PC-3 (cell line): ENCODE data around the gene TNFRSF18.

Experiments used
- EZH2 ChIP-seq: fragments of 300-600 bp; sonication (generic); IDR thresholded peaks from one replicate; pipeline ENCODE4 v1.6.1; 2017; ENCODE audit warnings: antibody characterized with exemption, mild to moderate bottlenecking, low read length; ENCODE audit not compliant: unreplicated experiment
- EZH2phosphoT487 ChIP-seq: fragments of 300-600 bp; sonication (generic); IDR thresholded peaks from 2 replicates; pipeline ENCODE4 v1.6.1; 2018; ENCODE audit warnings: mild to moderate bottlenecking, antibody characterized with exemption, low read length, borderline replicate concordance
- TF ChIP-seq, protein P1 (sequence below): fragments of 300-600 bp; sonication (generic); conservative IDR thresholded peaks from 2 replicates; pipeline ENCODE4 v1.5.1; 2017; ENCODE audit warnings: antibody characterized with exemption, low read depth, mild to moderate bottlenecking, low read length

DNA sequence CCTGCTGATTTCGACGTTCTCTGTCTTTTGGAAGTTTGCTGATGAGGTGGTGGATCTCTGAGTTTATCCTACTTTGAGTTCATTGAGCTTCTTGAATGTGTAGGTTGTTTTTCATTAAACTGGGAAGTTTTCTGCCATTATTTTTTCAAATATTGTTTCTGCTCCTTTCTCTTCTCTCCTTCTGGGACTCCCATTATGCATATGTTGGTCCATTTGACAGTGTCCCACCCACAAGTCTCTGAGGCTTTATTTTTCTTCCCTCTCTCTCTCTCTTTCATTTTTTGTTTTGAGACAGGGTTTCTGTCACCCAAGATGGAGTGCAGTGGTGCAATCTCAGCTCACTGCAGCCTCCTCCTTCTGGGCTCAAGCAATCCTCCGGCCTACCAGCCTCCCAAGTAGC, 11.7 kb downstream of the TNFRSF18 start:
- TF ChIP-seq, protein P1, sequence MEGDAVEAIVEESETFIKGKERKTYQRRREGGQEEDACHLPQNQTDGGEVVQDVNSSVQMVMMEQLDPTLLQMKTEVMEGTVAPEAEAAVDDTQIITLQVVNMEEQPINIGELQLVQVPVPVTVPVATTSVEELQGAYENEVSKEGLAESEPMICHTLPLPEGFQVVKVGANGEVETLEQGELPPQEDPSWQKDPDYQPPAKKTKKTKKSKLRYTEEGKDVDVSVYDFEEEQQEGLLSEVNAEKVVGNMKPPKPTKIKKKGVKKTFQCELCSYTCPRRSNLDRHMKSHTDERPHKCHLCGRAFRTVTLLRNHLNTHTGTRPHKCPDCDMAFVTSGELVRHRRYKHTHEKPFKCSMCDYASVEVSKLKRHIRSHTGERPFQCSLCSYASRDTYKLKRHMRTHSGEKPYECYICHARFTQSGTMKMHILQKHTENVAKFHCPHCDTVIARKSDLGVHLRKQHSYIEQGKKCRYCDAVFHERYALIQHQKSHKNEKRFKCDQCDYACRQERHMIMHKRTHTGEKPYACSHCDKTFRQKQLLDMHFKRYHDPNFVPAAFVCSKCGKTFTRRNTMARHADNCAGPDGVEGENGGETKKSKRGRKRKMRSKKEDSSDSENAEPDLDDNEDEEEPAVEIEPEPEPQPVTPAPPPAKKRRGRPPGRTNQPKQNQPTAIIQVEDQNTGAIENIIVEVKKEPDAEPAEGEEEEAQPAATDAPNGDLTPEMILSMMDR, result no peak
- no peak for TF ChIP-seq EZH2
- no peak for TF ChIP-seq EZH2phosphoT487
